CD4-positive, CD25-positive, alpha-beta regulatory T cell (primary cell): ENCODE results near the gene NUP93. TPM values are rescaled to one million over a fixed set of nuclear protein-coding genes. Genes with fewer than 3 reads are reported as not detected.

Source experiments
- ATAC-seq, 2 donors: fragments of 150-1000 bp; cut with Tn5 transposase; one replicate each; pipeline ENCODE4 v1.10.0; 2021; ENCODE audit warnings: low read depth in 2 of 2, moderate number of reproducible peaks in 2 of 2, moderate library complexity in 1 of 2
- DNase-seq, 3 donors: peaks; one replicate each; pipeline versions ENCODE4 v3.0.0 to v3.0.0-alpha.2; 2012 to 2022; ENCODE audit warnings: mixed read lengths in 1 of 3
- H3K27ac ChIP-seq: one replicate; pipeline ENCODE4 v1.7.0; 2013; ENCODE audit warnings: mild to moderate bottlenecking, low read length; ENCODE audit not compliant: insufficient read depth, poor library complexity, severe bottlenecking
- H3K27me3 ChIP-seq: one replicate; pipeline ENCODE4 v1.7.0; 2013; ENCODE audit warnings: low read length; ENCODE audit not compliant: control insufficient read depth, insufficient read depth
- H3K36me3 ChIP-seq: one replicate; pipeline ENCODE4 v1.7.0; 2013; ENCODE audit warnings: mild to moderate bottlenecking, low read length, moderate library complexity; ENCODE audit not compliant: control insufficient read depth, insufficient read depth
- H3K4me1 ChIP-seq: 2 replicates; pipeline ENCODE4 v1.7.0; 2013; ENCODE audit warnings: mild to moderate bottlenecking, low read length; ENCODE audit not compliant: insufficient read depth, control insufficient read depth, poor library complexity, severe bottlenecking
- H3K4me3 ChIP-seq: one replicate; pipeline ENCODE4 v1.7.0; 2013; ENCODE audit warnings: low read depth, mild to moderate bottlenecking, low read length, moderate library complexity
- H3K9me3 ChIP-seq, 2 experiments: 1 replicate in 1 of 2; 2 replicates in 1 of 2; pipeline ENCODE4 v1.7.0; 2013; ENCODE audit warnings: low read length in 2 of 2, mild to moderate bottlenecking in 1 of 2, moderate library complexity in 1 of 2; ENCODE audit not compliant: control insufficient read depth in 2 of 2
- H3K27ac Mint-ChIP-seq, 3 donors: one replicate each; pipeline ENCODE4 v1.8.0; 2020 to 2022; ENCODE audit warnings: mild to moderate bottlenecking in 3 of 3, mixed read lengths in 3 of 3, moderate library complexity in 2 of 3
- H3K27me3 Mint-ChIP-seq: one replicate; pipeline ENCODE4 v1.8.0; 2022; ENCODE audit warnings: mild to moderate bottlenecking, mixed read lengths
- H3K36me3 Mint-ChIP-seq: one replicate; pipeline ENCODE4 v1.8.0; 2020; ENCODE audit warnings: mixed read lengths
- H3K4me1 Mint-ChIP-seq, 4 donors: one replicate each; pipeline ENCODE4 v1.8.0; 2020 to 2022; ENCODE audit warnings: mixed read lengths in 4 of 4, mild to moderate bottlenecking in 1 of 4
- H3K4me3 Mint-ChIP-seq, 4 donors: one replicate each; pipeline ENCODE4 v1.8.0; 2020 to 2022; ENCODE audit warnings: mild to moderate bottlenecking in 4 of 4, mixed read lengths in 4 of 4, moderate library complexity in 3 of 4
- H3K9me3 Mint-ChIP-seq, 7 donors: one replicate each; pipeline ENCODE4 v1.8.0; 2020 to 2022; ENCODE audit warnings: mixed read lengths in 7 of 7, mild to moderate bottlenecking in 3 of 7, moderate library complexity in 2 of 7
- polyA plus RNA-seq, 4 donors: library from polyadenylated mRNA; unstranded; fragments of 300-500 nt; fragmentation: Illumina TruSeq; gene quantifications; one replicate each; pipeline ENCODE4 v1.2.3, GENCODE V29; 2021
- total RNA-seq: library from RNA; stranded (reverse); gene quantifications from one replicate; pipeline ENCODE4 v1.2.3, GENCODE V29; 2022

The NUP93 gene
- total and polyA plus RNA-seq, 5 donors from 2014 or later = 55.0 to 92.7 (median 77.8) TPM

GRCh38 chr16:56700195-56700594, 29.7 kb upstream of the NUP93 start:
- no peaks in the 10 kb centered on the region for H3K27me3 ChIP-seq
- no peaks in the 10 kb centered on the region for H3K36me3 Mint-ChIP-seq
- ATAC-seq = no peak
- no peak overlapping the region for H3K27ac ChIP-seq
- H3K27me3 Mint-ChIP-seq = peaks cover 4% of the 10 kb centered on the region
- H3K9me3 Mint-ChIP-seq = peaks cover 0 to 6% (median 0%) of the 10 kb centered on the region in 7 donors
- H3K4me1 Mint-ChIP-seq = peaks cover 0 to 11% (median 6%) of the 10 kb centered on the region in 4 donors
- no peaks in the 10 kb centered on the region for H3K36me3 ChIP-seq
- no peaks in the 10 kb centered on the region for H3K4me1 ChIP-seq
- H3K27ac Mint-ChIP-seq = no peak overlapping the region
- no peak overlapping the region for H3K4me3 Mint-ChIP-seq
- no peaks in the 10 kb centered on the region for H3K9me3 ChIP-seq
- H3K4me3 ChIP-seq = no peak overlapping the region
- DNase-seq = no peak

DNA sequence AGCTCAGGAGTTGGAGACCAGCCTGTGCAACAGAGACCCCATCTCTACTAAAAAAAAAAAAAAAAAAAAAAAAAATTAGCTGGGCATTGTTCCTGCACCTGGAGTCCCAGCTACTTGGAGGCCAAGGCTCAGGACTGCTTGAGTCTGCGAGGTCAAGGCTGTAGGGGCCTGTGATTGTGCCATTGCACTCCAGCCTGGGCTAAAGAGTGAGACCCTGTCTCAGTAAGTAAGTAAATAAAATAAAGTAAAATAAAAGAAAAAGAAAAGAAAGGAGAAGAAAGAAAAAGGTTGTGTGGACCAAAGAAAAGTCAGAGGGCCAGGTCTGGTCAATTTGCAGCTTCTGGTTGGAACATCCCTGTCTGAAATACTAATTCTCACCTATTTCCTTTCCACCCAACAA, 29.3 kb upstream of the NUP93 start:
- Histone ChIP-seq H3K36me3 (no peaks in the 10 kb centered on the region), H3K4me1 (no peaks in the 10 kb centered on the region), H3K27ac (no peak overlapping the region), H3K4me3 (no peak overlapping the region), H3K9me3 (no peaks in the 10 kb centered on the region), H3K27me3 (no peaks in the 10 kb centered on the region)
- Mint-ChIP-seq H3K9me3 (peaks cover 0 to 6% (median 0%) of the 10 kb centered on the region in 7 donors), H3K4me1 (peaks cover 0 to 15% (median 6%) of the 10 kb centered on the region in 4 donors), H3K27ac (no peak overlapping the region), H3K36me3 (no peaks in the 10 kb centered on the region), H3K4me3 (no peak overlapping the region), H3K27me3 (peaks cover 4% of the 10 kb centered on the region)
- ATAC-seq (no peak), DNase-seq (no peak)

GRCh38 chr16:56701534-56701933, 28.4 kb upstream of the NUP93 start:
- ATAC-seq = no peak
- H3K27ac Mint-ChIP-seq = peak overlapping the region in 2 of 3 donors; percentile 25 to 79

DNA sequence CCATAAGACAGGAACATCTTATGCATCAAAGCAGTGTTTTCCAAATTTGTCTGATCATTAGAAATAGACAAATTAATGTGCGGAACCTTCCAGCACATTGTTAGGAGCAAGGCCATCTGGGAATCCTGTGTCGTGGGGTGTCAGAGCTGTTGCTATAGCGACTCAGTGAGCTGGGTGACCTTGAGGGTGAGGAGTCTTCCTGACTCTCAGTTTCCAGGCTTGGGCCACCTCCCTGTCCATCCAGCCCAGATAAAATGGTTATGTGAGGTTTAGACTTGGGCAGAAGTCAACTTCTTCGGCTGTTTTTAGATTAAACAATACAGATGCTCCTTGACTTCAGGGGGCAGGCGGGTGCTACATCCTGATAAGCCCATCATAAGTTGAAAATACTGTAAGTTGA, 27.1 kb upstream of the NUP93 start:
- Histone ChIP-seq H3K27ac (no peak overlapping the region), H3K9me3 (no peaks in the 10 kb centered on the region), H3K36me3 (no peaks in the 10 kb centered on the region), H3K4me3 (no peak overlapping the region), H3K4me1 (no peaks in the 10 kb centered on the region), H3K27me3 (no peaks in the 10 kb centered on the region)
- H3K27ac Mint-ChIP-seq = no peak overlapping the region
- no peaks in the 10 kb centered on the region for H3K36me3 Mint-ChIP-seq
- no peak overlapping the region for H3K4me3 Mint-ChIP-seq
- DNase-seq = no peak
- ATAC-seq = no peak
- H3K9me3 Mint-ChIP-seq = peaks cover 0 to 1% (median 0%) of the 10 kb centered on the region in 7 donors
- peaks cover 0 to 20% (median 7%) of the 10 kb centered on the region in 4 donors for H3K4me1 Mint-ChIP-seq
- H3K27me3 Mint-ChIP-seq = no peaks in the 10 kb centered on the region

More at GRCh38 chr16:56701534-56701933, 28.4 kb upstream of the NUP93 start:
- H3K4me3 Mint-ChIP-seq = no peak overlapping the region
- H3K27me3 Mint-ChIP-seq = peaks cover 4% of the 10 kb centered on the region
- H3K36me3 Mint-ChIP-seq = no peaks in the 10 kb centered on the region
- peaks cover 0 to 15% (median 6%) of the 10 kb centered on the region in 4 donors for H3K4me1 Mint-ChIP-seq
- no peaks in the 10 kb centered on the region for H3K27me3 ChIP-seq
- DNase-seq = no peak
- H3K9me3 ChIP-seq = no peaks in the 10 kb centered on the region
- H3K4me3 ChIP-seq = no peak overlapping the region
- H3K9me3 Mint-ChIP-seq = peaks cover 0 to 5% (median 0%) of the 10 kb centered on the region in 7 donors
- H3K4me1 ChIP-seq = no peaks in the 10 kb centered on the region
- H3K36me3 ChIP-seq = no peaks in the 10 kb centered on the region
- no peak overlapping the region for H3K27ac ChIP-seq

DNA sequence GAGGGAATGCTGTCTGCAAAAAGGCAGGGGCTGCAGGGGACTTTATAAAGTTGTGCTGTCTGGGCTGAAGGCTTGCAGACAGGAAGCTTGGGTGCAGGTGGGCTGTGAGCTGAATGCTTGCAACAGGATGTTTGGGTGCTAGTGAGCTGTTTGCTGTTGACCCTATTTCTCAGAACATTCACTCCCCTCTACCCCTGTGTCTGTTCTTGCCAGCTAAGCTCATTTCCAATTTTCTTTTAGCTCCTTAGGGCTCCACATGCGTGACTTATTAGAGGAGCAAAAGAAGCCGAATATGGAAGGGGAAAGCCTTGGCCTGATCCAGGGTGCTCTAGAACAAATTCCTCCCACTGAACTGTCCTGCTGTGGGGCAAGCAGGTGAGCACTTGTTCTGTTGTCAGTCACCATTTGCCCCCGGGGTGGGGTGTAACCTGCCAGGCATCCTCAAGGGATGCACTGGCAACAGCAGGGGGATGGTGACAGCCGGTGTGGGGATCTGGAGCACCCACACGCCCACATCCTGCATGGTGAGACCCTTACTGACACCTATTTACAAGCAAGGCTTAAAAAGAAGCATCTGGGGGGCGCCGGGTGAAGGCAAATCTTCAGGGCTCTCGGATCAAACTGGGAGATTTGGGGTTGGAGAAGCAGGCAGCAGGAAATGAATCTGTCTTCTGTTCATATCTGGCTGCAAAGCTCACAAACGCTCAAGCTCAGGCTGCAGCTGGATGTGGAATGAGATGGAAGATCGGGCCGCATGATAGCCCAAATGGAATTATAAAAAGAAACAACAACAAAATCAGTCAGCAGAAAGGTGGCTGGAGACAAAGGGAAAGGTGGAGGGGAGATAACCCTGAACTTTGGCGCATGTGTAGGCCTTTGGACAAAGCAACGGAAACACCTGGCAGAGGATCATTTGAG, 21.1 kb upstream of the NUP93 start:
- no peaks in the 10 kb centered on the region for H3K9me3 ChIP-seq
- H3K27ac Mint-ChIP-seq = peak overlapping the region; percentile 94 to 99 (median 95)
- ATAC-seq (peak; percentile 87 to 93), DNase-seq (peak in 2 of 3 donors; percentile 28 to 86)
- peak overlapping the region; percentile 17 for H3K27ac ChIP-seq
- peaks cover 0 to 53% (median 26%) of the 10 kb centered on the region in 4 donors for H3K4me1 Mint-ChIP-seq
- no peaks in the 10 kb centered on the region for H3K36me3 ChIP-seq
- H3K27me3 Mint-ChIP-seq = no peaks in the 10 kb centered on the region
- H3K4me3 Mint-ChIP-seq = peak overlapping the region; percentile 73 to 94 (median 90)
- peaks cover 19% of the 10 kb centered on the region for H3K4me1 ChIP-seq
- H3K36me3 Mint-ChIP-seq = peaks cover 5% of the 10 kb centered on the region
- no peaks in the 10 kb centered on the region for H3K27me3 ChIP-seq
- H3K9me3 Mint-ChIP-seq = no peaks in the 10 kb centered on the region
- peak overlapping the region; percentile 70 for H3K4me3 ChIP-seq

DNA sequence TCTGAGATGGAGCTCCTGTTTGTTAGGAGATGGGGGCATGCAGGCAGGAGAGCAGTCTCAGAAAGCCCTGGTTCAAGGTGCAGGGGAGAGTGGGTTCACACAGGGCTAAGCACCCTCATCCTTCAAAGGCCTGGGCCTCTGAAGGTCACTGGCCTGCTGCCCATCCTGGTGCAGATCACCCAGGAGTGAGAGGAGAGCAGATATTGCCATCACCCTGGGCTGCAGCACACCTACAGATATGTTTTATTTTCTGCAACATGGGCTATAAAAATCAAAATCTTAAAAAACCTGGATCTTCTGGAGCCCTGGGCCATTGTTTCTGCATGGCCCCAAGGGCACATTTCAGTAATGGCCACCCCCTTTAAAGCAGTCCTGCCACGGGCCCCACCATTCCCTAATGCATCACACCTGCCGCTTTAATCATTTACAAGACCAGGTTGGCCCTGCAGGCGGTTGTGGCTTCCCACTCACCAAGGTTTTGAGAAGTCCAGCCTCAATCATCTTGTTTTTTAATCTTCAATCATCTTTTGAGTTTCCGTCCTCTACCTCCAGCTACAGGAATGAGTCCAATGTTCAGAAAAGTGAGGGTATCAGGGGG, 20.4 kb upstream of the NUP93 start:
- ATAC-seq = no peak
- peaks cover 0 to 53% (median 26%) of the 10 kb centered on the region in 4 donors for H3K4me1 Mint-ChIP-seq
- H3K4me3 ChIP-seq = peak overlapping the region; percentile 70

GRCh38 chr16:56710181-56710737, 19.7 kb upstream of the NUP93 start:
- peaks cover 19% of the 10 kb centered on the region for H3K4me1 ChIP-seq
- Mint-ChIP-seq H3K9me3 (no peaks in the 10 kb centered on the region), H3K4me3 (peak overlapping the region in 3 of 4 donors; percentile 62 to 94 (median 91)), H3K27ac (peak overlapping the region; percentile 94 to 99 (median 95)), H3K27me3 (no peaks in the 10 kb centered on the region), H3K36me3 (peaks cover 5% of the 10 kb centered on the region), H3K4me1 (peaks cover 0 to 50% (median 26%) of the 10 kb centered on the region in 4 donors)
- H3K27ac ChIP-seq = no peak overlapping the region
- no peaks in the 10 kb centered on the region for H3K27me3 ChIP-seq
- DNase-seq = no peak
- no peaks in the 10 kb centered on the region for H3K36me3 ChIP-seq
- no peak overlapping the region for H3K4me3 ChIP-seq
- ATAC-seq = no peak
- no peaks in the 10 kb centered on the region for H3K9me3 ChIP-seq

More for the DNA sequence above, 20.4 kb upstream of the NUP93 start:
- H3K27me3 Mint-ChIP-seq = no peaks in the 10 kb centered on the region
- Histone ChIP-seq H3K27me3 (no peaks in the 10 kb centered on the region), H3K4me1 (peaks cover 19% of the 10 kb centered on the region), H3K36me3 (no peaks in the 10 kb centered on the region), H3K27ac (peak overlapping the region; percentile 17), H3K9me3 (no peaks in the 10 kb centered on the region)
- peaks cover 5% of the 10 kb centered on the region for H3K36me3 Mint-ChIP-seq
- peak overlapping the region; percentile 94 to 99 (median 95) for H3K27ac Mint-ChIP-seq
- H3K9me3 Mint-ChIP-seq = no peaks in the 10 kb centered on the region
- no peak for DNase-seq
- peak overlapping the region; percentile 73 to 94 (median 90) for H3K4me3 Mint-ChIP-seq
